Stomach (tissue), 4 donors: ENCODE data around the gene LNX1.

Experiments used
- CTCF ChIP-seq, 7 experiments: fragments of 450-650 bp in 4 of 7; fragments of 200-600 bp in 3 of 7; sonication (generic) in 3 of 7; IDR thresholded peaks; one replicate each; pipeline ENCODE4 v1.5.1; 2016 to 2019; ENCODE audit warnings: antibody characterized with exemption in 7 of 7, control low read depth in 2 of 7, mild to moderate bottlenecking in 1 of 7
- EP300 ChIP-seq: sonication (generic); formaldehyde crosslinking; IDR thresholded peaks from one replicate; pipeline ENCODE4 v1.6.1; 2017; ENCODE audit warnings: antibody characterized with exemption
- POLR2A ChIP-seq, 4 donors: fragments of 450-650 bp; IDR thresholded peaks; one replicate each; pipeline ENCODE4 v1.6.1; 2016; ENCODE audit warnings: antibody characterized with exemption in 4 of 4, control low read depth in 2 of 4, mild to moderate bottlenecking in 1 of 4, moderate library complexity in 1 of 4

GRCh38 chr4:53455766-53456165 is 135.5 kb downstream of the LNX1 start:
- TF ChIP-seq CTCF (IDR thresholded peaks at IDR 0.05), result no peak
- no peak for TF ChIP-seq EP300
- TF ChIP-seq POLR2A (IDR thresholded peaks at IDR 0.05), result no peak
